Limb (tissue), 2 donors: ENCODE data around the gene RHOBTB3.
"Not testable (repeated sequence)": the region's sequence is repeated elsewhere in the genome, so short reads cannot be mapped to it uniquely, and the experiment has no call there.

ENCODE experiments used
- DNase-seq, 2 donors: peaks; one replicate each; pipeline ENCODE4 v3.0.0-alpha.2; 2016; ENCODE audit errors: extremely low spot score in 2 of 2

RHOBTB3 gene, protein sequence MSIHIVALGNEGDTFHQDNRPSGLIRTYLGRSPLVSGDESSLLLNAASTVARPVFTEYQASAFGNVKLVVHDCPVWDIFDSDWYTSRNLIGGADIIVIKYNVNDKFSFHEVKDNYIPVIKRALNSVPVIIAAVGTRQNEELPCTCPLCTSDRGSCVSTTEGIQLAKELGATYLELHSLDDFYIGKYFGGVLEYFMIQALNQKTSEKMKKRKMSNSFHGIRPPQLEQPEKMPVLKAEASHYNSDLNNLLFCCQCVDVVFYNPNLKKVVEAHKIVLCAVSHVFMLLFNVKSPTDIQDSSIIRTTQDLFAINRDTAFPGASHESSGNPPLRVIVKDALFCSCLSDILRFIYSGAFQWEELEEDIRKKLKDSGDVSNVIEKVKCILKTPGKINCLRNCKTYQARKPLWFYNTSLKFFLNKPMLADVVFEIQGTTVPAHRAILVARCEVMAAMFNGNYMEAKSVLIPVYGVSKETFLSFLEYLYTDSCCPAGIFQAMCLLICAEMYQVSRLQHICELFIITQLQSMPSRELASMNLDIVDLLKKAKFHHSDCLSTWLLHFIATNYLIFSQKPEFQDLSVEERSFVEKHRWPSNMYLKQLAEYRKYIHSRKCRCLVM

DNA sequence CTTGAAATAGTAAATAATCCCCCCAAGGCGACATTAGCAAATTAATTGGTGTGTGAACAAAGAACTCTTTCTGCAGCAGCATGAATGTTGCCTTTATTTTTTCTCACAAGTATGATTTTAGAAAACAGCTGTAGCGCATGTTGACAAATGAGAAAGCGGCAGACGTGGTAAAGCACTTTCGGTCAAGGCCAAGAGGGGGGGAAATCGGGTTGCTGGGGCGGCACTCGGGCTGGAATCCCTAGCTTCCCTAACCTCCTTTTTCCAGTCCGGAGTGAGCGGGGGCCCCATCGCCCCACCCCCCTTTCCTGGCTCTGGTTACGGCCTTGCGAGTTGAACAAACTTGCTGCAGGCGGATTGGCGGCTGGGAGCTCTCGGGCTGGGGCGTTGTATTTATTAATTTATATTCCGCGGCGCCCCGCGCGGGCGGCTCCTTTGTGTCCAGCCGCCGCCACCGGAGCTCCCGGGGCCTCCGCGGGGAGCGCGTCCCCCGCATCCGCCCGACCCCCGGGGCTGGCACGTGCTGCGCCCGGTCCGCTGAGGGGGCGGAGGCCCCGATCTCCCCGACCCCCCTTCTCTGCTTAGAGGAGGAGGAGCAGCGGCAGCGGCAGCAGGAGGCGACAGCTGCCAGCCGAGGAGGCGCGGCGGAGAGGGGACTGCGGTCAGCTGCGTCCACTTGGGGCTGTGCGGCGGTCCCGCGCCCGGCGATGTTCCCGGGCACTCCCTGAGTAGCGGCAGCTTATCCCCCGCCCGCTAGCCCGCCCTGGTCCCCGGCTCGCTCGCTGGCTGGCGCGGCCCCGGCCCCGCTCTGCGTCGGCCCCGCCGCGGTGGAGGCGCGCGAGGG lies at the start of gene RHOBTB3:
Gene RHOBTB3 (plus strand): TSS at position 607 of the 841 bp plus-strand sequence. CDS start 347 bp downstream, outside the sequence.
- DNase-seq: peak; percentile 94 to 95

DNA sequence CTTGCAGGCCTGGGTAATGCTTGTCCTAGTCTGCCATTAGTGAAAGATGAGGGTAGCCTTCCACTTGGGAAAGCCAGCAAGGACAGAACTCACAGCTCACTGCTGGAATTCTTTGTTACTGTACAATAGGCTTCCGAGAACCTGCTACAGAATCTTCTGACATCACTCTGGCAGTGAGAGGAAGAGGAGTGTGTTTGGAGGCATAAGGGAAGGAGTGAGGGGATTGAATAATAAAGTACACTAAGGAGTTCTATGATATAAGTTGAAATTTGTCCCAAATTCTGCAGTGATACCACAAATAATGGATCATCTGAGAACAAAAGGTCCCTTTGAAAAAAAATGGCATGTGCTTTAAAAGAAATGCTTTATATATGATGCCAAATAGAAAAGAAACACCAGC lies 48.2 kb upstream of the RHOBTB3 start, which contains the start of gene SPATA9:
Gene SPATA9 (minus strand): TSS at position 101 of the 400 bp plus-strand sequence. CDS start 137 bp downstream, outside the sequence.
- no peak for DNase-seq

DNA sequence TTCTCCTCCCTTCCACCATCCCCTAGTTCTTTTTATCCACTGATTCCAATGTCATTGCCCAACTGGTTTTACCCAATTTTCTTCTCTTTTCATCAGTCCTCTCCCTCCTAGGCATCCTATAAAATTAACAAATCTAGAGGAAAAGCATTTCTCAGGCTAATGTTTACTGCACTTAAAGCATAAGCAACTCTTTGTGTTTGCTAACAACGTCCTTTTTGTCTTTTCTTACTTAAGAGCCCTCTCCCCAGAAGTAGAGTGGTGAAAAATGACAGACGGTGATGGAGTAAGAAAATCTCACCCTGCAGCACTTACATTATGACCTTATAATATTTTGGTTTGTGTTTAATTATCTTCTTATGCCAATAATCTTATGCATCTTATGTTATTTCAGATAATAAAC lies 46.8 kb upstream of the RHOBTB3 start:
- DNase-seq: no peak

DNA sequence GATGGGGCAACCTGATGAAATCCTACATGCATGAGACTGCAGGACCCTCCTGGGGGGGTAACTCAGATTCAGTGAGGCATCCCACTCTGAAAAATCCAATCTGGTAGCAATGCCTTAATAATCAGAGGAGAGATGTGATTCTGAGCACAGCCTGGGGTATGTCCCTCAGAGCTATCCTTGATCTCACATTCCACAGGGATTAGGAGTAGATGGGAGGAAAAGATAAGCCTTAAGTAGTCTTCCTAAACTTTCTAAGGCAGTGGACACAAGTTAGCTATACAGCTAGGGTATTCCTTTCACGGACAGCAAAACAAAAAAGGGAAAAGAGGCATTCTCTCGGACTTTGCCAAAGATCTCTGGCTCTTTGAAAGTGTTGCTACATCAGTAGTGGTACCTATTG lies 44.5 kb upstream of the RHOBTB3 start:
- no peak for DNase-seq

DNA sequence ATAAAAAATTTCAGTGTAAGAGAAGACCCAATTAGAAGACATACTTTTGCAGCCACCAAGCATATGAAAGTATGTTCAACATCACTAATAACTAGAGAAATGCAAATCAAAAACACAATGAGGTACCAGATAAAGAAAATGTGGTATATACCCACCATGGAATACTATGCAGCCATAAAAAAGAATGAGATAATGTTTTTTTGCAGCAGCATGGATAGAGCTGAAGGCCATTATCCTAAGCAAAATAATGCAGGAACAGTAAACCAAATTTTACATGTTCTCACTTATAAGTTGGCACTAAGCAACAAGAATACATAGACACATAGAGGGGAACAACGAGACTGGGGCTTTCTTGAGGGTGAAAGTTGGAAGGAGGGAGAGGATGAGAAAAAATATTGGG lies 41.5 kb upstream of the RHOBTB3 start:
- no peak for DNase-seq

DNA sequence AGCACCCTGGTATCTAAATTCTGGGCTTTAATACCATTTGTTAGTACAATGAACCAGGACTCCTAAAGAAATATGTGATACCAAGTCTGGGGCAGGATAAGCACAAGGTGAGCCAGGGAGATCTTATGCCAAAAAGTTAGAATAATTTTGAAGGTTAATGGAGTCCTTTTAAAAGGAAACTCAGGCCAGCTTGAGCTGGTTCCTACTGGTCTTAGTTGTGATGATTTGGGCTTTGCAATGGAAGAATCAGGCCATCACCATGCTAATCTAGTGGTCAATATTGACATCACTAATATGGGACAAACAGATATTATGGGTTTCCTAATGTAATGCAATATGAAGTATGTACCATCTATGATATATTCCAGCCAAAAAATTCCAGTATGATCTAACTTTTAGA lies 40.8 kb upstream of the RHOBTB3 start:
- no peak for DNase-seq

DNA sequence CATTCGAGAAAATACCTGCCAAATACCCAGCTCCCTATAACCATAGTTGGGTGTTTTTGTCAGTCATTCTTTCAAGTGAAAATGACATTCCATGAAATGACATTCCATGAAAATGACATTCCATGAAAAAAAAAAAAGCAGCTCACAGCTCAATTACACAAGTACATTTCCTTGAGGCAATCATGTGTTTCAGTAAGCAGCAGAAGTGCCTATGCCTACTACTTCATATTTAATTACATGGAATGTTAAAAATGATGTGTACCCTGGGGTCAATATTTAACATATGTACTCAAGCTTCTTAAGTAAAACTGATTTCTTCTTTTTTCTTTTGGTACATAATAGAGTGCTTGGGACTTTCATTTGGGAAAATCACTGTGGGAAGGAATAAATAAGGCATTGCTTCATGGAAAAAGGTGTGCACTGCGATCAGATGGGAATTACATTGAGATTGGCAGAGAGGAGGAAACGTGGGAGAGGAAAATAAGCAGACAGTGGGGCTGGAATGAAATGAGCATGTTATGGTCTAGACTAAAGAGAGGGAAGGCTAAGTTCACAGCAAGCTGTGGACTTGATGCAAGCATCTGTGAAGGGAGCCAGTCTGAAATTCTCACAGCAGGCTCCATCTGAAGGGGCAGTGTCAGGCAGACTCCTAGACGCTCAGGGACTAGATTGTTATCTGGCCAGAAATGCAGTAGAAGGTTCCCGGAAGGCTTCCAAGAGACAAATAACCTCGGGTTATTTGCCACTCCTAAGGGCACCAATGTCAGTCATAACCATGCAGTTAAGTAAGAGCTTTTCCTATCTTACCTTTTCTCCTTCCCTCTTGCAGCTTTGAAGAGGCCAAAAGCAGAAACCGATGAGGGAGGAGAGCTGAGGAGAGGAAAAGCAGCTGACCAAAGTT lies 33.1 kb upstream of the RHOBTB3 start:
- DNase-seq: no peak

DNA sequence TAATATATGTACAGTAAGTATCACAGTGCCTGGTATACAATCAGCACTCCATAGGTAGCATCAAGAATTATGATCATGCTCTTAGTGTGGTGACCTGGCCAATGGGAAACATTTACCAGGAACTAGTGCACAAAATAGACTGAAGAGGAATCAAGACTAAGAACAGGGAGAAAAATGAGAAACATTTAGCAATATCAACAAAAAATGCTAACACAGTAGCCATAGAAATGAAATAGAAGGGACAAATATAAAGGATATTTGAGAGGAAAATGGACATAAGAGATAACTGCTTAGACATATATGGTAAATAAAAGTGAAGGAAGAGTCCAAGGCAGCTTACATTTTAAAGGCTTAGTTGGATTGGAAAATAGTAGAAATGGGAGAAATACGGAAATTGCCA lies 31.8 kb upstream of the RHOBTB3 start:
- no peak for DNase-seq

DNA sequence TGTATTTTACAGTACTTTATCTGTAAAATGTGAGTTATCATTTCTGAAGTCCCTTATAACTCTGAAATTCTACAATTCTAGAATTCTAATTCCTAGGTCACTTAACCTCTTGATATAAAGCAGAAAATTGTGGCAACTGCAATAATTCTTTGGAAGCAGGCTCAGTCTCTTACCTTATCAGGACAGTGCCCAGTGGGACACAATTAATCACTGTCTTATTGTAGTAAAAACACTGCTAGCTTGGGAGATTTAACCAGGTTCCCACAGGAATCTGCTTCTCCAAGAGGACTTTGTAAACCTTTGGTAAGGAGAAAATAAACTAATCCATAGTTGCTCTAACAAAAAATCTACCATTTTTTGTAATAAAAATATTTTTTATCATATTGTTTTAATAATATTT lies 30.1 kb upstream of the RHOBTB3 start:
- DNase-seq: no peak

DNA sequence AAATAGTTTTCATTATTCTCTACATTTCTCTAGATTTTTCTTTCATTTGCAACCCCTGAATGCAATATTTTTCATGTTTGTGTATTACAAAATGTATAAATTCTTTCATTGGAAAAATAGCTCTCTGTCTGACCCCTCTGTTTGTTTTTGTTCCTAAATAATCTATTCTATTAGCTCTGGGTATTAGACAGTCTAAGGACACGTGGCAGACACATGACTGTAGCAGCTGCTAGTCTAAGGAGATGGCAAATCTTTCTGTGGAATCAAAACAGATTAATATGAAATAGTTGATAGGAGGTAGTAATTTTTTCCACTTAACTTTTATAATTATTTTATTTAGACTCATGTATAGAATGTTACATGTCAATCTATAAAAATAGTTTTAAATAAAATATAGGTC lies 27.0 kb upstream of the RHOBTB3 start:
- no peak for DNase-seq

DNA sequence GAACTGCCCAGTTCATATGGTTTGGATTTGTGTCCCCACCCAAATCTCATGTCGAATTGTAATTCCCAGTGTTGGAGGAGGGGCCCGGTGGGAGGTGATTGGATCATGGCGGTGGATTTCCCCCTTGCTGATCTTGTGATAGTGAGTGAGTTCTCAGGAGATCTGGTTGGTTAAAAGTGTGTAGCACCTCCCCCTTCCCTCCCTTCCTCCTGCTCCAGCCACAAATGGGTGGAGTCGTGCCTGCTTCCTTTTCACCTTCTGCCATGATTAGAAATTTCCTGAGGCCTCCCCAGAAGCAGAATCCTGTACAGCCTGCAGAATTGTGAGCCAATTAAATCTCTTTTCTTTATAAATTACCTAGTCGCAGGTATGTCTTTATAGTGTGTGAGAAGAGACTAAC lies 24.9 kb upstream of the RHOBTB3 start:
- DNase-seq: not testable (repeated sequence)

DNA sequence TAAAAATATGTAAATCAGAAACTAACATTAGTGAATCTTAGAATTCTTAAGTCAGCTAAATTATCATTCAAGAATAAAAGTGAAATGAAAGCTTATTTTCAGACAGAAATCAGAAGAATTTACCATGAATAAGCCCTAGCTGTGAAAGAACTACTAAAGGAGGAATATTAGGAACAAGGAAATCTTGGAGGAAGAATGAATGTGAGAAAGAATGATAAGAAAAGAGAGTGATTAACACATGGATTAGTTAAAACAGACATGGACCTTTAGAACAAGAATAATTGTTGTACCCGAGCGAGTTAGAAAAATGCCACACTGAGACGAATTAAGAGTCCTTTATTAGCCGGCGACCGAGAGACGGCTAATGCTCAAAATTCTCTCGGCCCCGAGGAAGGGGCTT lies 24.1 kb upstream of the RHOBTB3 start:
- no peak for DNase-seq

DNA sequence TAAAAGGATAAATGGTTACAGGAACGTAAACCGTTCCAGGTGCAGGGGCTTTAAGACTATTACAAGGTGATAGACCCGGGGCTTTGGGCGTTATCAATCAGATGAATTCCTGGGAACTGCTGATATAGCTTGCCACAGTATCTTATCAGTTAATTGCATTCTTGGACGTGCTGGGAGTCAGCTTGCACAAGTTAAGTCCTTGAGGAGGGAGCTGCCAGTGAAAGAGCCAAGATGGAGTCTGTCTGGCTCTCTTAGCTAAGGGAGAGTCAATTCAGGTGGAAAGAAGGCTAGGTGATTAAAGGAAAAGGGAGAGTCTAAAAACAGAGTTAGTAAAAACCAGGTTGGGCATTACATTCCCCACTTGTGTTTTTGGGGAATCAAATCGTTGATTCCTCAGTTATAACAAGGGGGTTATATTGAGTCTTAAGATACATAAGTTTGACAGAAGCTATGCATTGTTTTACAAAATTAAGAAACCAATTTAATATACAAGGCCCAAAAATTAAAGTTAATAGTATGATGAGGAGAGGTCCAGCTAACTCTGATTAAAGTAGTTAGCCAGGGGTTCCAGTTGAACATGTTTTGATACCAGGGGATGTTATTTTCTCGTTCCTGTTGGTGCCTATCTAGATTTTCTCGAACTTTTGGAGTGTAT lies 23.5 kb upstream of the RHOBTB3 start:
- DNase-seq: not testable (repeated sequence)

DNA sequence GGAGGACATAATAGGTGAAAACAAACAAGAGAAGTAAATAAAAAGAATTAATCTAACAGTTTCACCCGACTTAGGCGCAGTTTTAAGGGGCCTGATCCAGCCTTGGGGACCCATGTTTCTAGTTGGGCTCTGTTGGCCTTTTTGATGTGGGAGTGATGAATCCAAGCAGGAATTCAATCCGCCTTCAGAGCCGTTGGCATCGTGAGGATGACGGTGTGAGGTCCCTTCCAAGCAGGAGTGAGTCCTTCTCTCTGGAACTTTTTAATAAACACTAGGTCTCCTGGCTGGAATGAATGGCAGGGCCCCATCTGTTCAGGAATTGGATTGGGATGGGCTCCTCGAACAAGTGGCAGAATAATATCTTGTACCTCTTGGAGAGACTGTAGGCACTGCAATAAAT lies 22.3 kb upstream of the RHOBTB3 start:
- no peak for DNase-seq

DNA sequence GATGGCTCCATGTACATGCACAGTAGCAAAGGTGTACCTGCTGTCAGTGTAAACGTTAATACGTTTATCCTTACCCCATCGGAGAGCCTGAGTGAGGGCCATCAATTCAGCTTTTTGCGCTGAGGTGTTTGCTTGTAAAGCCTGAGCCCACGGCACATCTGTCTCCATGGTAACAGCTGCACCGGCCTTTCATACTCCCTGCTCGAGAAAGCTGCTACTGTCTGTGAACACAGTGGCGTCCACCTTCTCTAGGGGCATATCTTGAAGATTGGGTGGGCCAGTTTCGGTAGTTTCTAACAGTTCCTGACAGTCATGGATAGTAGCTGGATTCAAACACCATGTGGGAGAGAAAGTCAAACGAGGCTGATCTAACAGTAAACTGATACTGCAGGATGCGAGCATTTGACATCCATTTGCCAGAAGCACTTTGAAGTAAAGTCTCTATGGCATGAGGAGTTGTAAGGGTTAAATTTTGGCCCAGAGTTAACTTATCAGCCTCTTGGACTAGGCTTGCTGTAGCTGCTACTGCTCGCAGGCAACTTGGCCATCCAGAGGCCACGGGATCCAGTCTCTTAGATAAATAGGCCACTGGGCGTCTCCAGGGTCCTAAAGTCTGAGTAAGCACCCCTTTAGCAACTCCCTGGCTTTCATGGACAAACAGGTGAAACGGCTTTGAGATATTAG lies 21.0 kb upstream of the RHOBTB3 start:
- DNase-seq: peak in 1 of 2 donors; percentile 40

DNA sequence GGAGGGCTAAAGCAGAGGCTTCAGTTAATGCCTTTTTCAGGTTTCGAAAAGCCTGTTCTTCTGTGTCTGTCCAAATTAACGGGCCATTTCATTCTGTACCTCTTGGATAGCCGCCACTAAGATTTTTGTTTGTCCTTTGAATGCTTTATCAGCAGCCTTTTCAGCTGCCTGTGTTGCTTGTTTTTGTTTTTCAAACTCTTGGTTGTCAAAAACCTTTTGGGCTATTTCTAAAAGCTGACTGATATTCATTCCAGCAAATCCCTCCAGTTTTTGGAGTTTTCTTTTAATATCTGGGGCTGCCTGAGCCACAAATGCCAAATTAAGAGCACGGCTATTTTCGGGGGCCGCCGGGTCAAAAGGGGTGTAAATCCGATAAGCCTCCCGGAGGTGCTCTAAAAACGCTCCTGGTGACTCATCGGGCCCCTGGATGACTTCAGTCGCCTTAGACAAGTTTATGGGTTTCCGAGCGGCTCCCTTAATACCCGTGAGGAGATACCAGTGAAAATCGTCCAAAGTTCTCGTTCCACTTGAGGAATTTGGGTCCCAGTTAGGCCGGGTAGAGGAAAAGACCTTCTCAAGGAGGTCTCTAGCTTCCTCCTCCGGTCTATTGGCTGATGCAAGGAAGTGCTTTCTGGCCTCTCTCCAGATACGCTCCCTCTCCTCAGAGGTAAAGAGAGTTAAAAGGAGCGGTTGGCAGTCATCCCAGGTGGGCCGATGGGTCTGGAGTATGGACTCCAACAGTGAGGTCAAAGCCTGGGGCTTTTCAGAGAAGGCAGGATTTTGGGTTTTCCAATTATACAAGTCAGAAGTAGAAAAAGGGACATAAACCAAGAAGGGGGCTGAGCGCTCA lies 20.3 kb upstream of the RHOBTB3 start:
- DNase-seq: not testable (repeated sequence)

DNA sequence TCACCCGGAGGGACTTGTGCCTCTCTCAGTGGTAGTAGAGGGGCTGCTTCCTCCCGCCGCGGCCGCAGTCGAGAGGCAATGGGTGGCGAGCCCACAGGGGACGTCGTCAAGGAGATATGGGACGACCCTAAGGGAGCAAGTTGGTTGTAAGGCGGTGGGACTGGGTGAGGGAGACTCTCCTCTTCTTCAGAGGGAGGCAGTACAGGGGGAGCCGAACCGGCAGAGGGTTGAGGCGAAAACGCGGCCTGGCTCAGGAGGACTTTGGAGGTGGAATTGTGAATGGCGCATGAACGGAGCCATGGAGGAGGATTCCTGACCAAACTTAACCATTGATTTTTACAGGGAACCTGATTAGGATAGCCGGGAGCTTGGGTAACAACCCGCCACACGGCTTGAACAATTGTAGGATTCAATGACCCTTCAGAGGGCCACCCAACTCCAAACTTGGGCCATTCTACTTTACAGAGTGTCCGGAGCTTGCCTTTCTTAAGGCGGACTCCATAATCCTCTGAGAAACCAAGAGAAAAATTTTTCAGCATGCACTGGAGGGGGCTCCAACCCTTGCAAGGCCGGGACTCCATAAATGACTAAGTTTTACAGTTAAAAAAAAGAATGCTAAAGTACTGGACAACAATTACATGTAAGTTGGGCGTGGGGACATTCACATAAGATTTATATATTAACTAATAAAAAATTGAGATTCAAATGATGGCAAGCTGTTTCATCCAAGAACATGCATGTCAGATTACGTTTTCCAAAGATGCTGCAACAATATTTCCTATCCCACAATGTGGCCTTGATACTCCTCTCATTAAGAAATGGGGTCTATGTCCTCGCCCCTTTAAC lies 19.4 kb upstream of the RHOBTB3 start:
- no peak for DNase-seq

DNA sequence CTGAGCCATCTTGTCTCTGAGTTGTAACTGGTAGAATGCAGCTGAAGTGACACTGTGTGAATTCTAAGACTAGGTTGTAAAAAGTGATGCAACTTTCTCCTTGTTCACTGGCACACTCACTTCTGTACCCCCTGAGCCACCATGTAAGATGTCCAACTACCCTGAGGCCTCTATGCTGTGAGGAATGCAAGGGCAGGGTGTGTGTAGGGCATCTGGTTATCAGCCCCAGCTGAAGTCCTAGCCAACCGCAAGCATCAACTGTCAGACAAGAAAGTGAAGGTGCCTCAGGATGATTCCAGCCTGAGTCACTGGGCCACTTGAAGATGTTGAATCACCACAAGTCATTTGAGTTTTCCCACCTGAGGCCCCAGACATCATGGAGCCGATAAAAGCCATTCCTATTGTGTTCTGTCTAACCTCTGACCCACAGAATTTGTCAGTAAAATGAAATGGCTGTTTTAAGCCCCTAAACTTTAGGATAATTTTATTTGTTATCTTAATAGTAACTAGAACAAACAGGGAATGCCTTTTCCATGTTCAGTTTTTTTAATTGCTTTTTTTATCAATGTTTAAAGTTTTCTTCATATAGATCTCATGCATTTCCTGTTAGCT lies 18.7 kb upstream of the RHOBTB3 start:
- no peak for DNase-seq
